ENCODE measurements around the gene PAPOLB. TPM values are rescaled to one million over a fixed set of nuclear protein-coding genes. Genes with fewer than 3 reads are reported as not detected.

PAPOLB gene
- total and polyA plus RNA-seq, 2 of the 8 experiments (the other 6 are each of a cell fraction or from before 2014, with no cell fraction given) = 0.02 to 0.15 TPM

DNA sequence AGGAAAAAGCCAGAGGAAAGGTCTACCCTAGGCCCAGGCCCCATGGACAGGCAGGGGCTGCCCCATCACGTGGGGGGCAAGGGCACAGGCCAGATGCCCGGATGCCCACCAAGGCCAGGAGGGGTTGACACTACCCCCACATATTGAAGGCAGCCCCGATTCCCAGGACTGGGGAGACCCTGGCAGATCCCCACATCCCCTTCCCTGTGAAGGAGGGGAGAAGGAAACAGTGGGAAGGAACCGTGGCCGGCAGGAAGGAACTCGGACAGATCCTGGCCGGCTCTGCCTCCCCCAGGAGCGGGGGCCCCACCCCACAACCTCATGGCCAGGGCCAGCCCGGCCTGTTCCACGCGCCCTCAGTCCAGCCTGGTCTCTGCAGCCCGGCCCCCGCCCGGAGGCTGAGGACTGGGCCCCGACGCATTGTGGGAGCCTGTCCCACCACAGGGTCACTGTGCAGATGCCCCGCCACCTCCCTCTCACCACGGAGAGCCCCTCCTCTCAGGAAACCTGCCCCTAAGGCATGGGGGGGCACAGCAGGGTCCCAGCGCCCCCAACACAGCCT is 41.3 kb downstream of the PAPOLB start:
- Histone ChIP-seq H3K79me2 (ENCODE audit: control insufficient read depth in 1 of 2, insufficient read depth in 2 of 2, low read length in 2 of 2) (no peaks in the 10 kb centered on the region), H3K56ac (replicated peaks; ENCODE audit: insufficient read length, low read depth, low read length) (no peak overlapping the region), H2AFZ (ENCODE audit: low read length) (no peak overlapping the region), H3K9ac (replicated peaks in 1 of 4; ENCODE audit: extremely low read depth in 1 of 4, low read depth in 3 of 4, low read length in 3 of 4) (no peak overlapping the region), H3K27ac (ENCODE audit: low read depth, low read length) (no peak overlapping the region), H3K79me1 (ENCODE audit: low read depth, low read length) (no peaks in the 10 kb centered on the region), H3K4me3 (ENCODE audit: extremely low read depth in 1 of 4, insufficient read depth in 2 of 4, low read depth in 3 of 4, low read length in 4 of 4) (no peak overlapping the region), H2AK5ac (ENCODE audit: low read depth, low read length) (no peak overlapping the region), H2BK5ac (ENCODE audit: low read depth, low read length) (no peak overlapping the region), H3K14ac (ENCODE audit: insufficient read length) (no peak overlapping the region), H4K5ac (ENCODE audit: insufficient read length, low read depth, low read length) (no peak overlapping the region), H2BK20ac (ENCODE audit: low read length) (no peak overlapping the region), H3K4me1 (replicated peaks in 1 of 4; ENCODE audit: control insufficient read depth in 3 of 4, insufficient read depth in 4 of 4, low read length in 3 of 4) (no peaks in the 10 kb centered on the region), H2BK12ac (ENCODE audit: low read depth, low read length) (no peak overlapping the region), H4K8ac (ENCODE audit: extremely low read depth, insufficient read depth, low read length) (no peak overlapping the region), H3K4me2 (ENCODE audit: insufficient read depth in 1 of 2, low read depth in 2 of 2, low read length in 2 of 2) (no peak overlapping the region), H4K20me1 (replicated peaks in 1 of 2; ENCODE audit: control insufficient read depth in 1 of 2, insufficient read depth in 2 of 2, low read length in 2 of 2) (peaks cover 0 to 2% of the 10 kb centered on the region in 2 experiments), H2BK120ac (replicated peaks; ENCODE audit: low read depth, low read length) (no peak overlapping the region), H3K9me3 (ENCODE audit: insufficient read depth in 2 of 2, low read depth in 1 of 2, low read length in 1 of 2) (no peaks in the 10 kb centered on the region), H3K18ac (ENCODE audit: extremely low read depth, low read length) (no peak overlapping the region), H3K27me3 (replicated peaks in 1 of 4; ENCODE audit: control insufficient read depth in 3 of 4, extremely low read depth in 1 of 4, insufficient read depth in 3 of 4, low read length in 3 of 4) (no peaks in the 10 kb centered on the region), H3K36me3 (ENCODE audit: control insufficient read depth in 2 of 4, insufficient read depth in 4 of 4, low read length in 3 of 4) (no peaks in the 10 kb centered on the region), H4K91ac (replicated peaks; ENCODE audit: insufficient read length, low read length) (no peak overlapping the region), H2BK15ac (ENCODE audit: low read length) (no peak overlapping the region), H3K4ac (replicated peaks; ENCODE audit: insufficient read length, low read depth, low read length) (no peak overlapping the region), H3K23ac (ENCODE audit: insufficient read length) (no peak overlapping the region), H3K23me2 (ENCODE audit: low read depth, low read length) (no peaks in the 10 kb centered on the region)
- ChIA-PET POLR2A (ENCODE audit: partially characterized antibody) (no interaction called here), CTCF (ENCODE audit: partially characterized antibody) (interaction anchor here (1.4 to 3.1 kb wide), 2 partner anchors 10 to 22 kb away, joined by 3 to 15 read pairs; no protein-coding TSS in a partner anchor)
- FAIRE-seq (no peak), DNase-seq (ENCODE audit: low read depth in 1 of 2, low spot score in 2 of 2) (no peak)
- WGBS, 2 experiments (ENCODE audit: extremely low coverage in 1 of 2, insufficient coverage in 1 of 2, insufficient read length in 1 of 2, insufficient replicate concordance in 2 of 2, low coverage in 1 of 2, low lambda C conversion rate in 2 of 2, missing lambda C conversion rate in 1 of 2) = 83% methylated on average over 10 of the region's 19 CpGs; no CpG with 5 or more reads in 1 of the 2 experiments
- TF ChIP-seq ZNF274 (IDR thresholded peaks at IDR 0.05; ENCODE audit: borderline replicate concordance, extremely low read depth, low read length) (no peak), RAD21 (IDR thresholded peaks at IDR 0.05 in 1 of 2, conservative IDR thresholded peaks at IDR 0.05 in 1 of 2; ENCODE audit: low read depth in 2 of 2, low read length in 2 of 2) (no peak), CHD2 (IDR thresholded peaks at IDR 0.05; ENCODE audit: low read length) (no peak), JUND (IDR thresholded peaks at IDR 0.05; ENCODE audit: low read length) (no peak), SIRT6 (IDR thresholded peaks at IDR 0.05; ENCODE audit: low read length) (no peak), RFX5 (IDR thresholded peaks at IDR 0.05; ENCODE audit: borderline replicate concordance, low read depth, low read length) (no peak), BACH1 (IDR thresholded peaks at IDR 0.05; ENCODE audit: low read length) (no peak), SIX5 (IDR thresholded peaks at IDR 0.05; ENCODE audit: low read depth, low read length) (no peak), CBX8 (IDR thresholded peaks at IDR 0.05; ENCODE audit: borderline replicate concordance, low read depth, low read length) (no peak), SRF (IDR thresholded peaks at IDR 0.05; ENCODE audit: low read depth, low read length) (no peak), TAF7 (optimal IDR thresholded peaks at IDR 0.05; ENCODE audit: borderline replicate concordance, low read depth, low read length) (no peak), ASH2L (IDR thresholded peaks at IDR 0.05; ENCODE audit: low read length) (no peak), KDM5A (IDR thresholded peaks at IDR 0.05; ENCODE audit: low read length) (no peak), KDM4A (IDR thresholded peaks at IDR 0.05; ENCODE audit: low read depth, low read length, severe bottlenecking) (no peak), EZH2 (IDR thresholded peaks at IDR 0.05; ENCODE audit: low read depth, low read length, severe bottlenecking) (no peak)

All from H1 (cell line).